GM18873 (cell line): ENCODE data around the gene PAIP1.
"Not testable (repeated sequence)": the region's sequence is repeated elsewhere in the genome, so short reads cannot be mapped to it uniquely, and the experiment has no call there.

Experiments used
- ATAC-seq: cut with Tn5 transposase; IDR thresholded peaks from one replicate; pipeline ENCODE4 v1.9.1; 2021; ENCODE audit warnings: mild to moderate bottlenecking, moderate library complexity, moderate number of reproducible peaks; ENCODE audit not compliant: unreplicated experiment, low FRiP score

Gene PAIP1

GRCh38 chr5:43556857-43557542, at the start of gene PAIP1:
Gene PAIP1, minus strand, starts transcription at chr5:43557077. Its CDS starts 231 bp downstream, at chr5:43556846.
- ATAC-seq = peak; percentile 74

GRCh38 chr5:43606351-43606750, 49.5 kb upstream of the PAIP1 start:
- ATAC-seq = no peak

GRCh38 chr5:43604699-43605098, 47.8 kb upstream of the PAIP1 start:
- no peak for ATAC-seq

GRCh38 chr5:43603344-43604217, 46.7 kb upstream of the PAIP1 start:
- peak; percentile 70 for ATAC-seq

GRCh38 chr5:43602461-43603343, 45.8 kb upstream of the PAIP1 start, which contains the start of gene NNT:
Gene NNT, plus strand, starts transcription at chr5:43603180. Its CDS starts 6,016 bp downstream, at chr5:43609196.
- peak; percentile 57 for ATAC-seq

- ATAC-seq = no peak
These were observed 44.8 kb upstream of the PAIP1 start for GRCh38 chr5:43601454-43602260.

GRCh38 chr5:43598927-43599326, 42.0 kb upstream of the PAIP1 start:
- ATAC-seq = not testable (repeated sequence)

- ATAC-seq = no peak
These were observed 35.5 kb upstream of the PAIP1 start for GRCh38 chr5:43592363-43592762.

GRCh38 chr5:43590700-43591099, 33.8 kb upstream of the PAIP1 start:
- no peak for ATAC-seq

- ATAC-seq = no peak
These were observed 32.4 kb upstream of the PAIP1 start for GRCh38 chr5:43589310-43589709.

- ATAC-seq = no peak
These were observed 32.0 kb upstream of the PAIP1 start for GRCh38 chr5:43588842-43589241.

GRCh38 chr5:43584166-43584699, 27.4 kb upstream of the PAIP1 start:
- no peak for ATAC-seq

GRCh38 chr5:43583724-43584123, 26.8 kb upstream of the PAIP1 start:
- ATAC-seq = no peak

- no peak for ATAC-seq
These were observed 25.5 kb upstream of the PAIP1 start for GRCh38 chr5:43582082-43583005.

- ATAC-seq = no peak
These were observed 24.5 kb upstream of the PAIP1 start for GRCh38 chr5:43581398-43581797.

GRCh38 chr5:43580402-43581210, 23.7 kb upstream of the PAIP1 start:
- ATAC-seq = not testable (repeated sequence)

GRCh38 chr5:43573058-43573457, 16.2 kb upstream of the PAIP1 start:
- no peak for ATAC-seq

GRCh38 chr5:43572357-43572756, 15.5 kb upstream of the PAIP1 start:
- ATAC-seq = no peak
